CD4-positive, alpha-beta memory T cell (primary cell): ENCODE measurements around the gene STAT3. TPM values are rescaled to one million over a fixed set of nuclear protein-coding genes. Genes with fewer than 3 reads are reported as not detected.

Experiments
- CTCF ChIA-PET: fragments of 350-600 bp; sonication (Branson Sonifier 250); formaldehyde crosslinking; loops from one replicate; lab custom pipeline; 2021; ENCODE audit warnings: inconsistent platforms; ENCODE audit not compliant: partially characterized antibody; lab: Charles Lee
- POLR2A ChIA-PET: fragments of 350-600 bp; sonication (Branson Sonifier 250); formaldehyde crosslinking; loops from one replicate; lab custom pipeline; 2021; ENCODE audit not compliant: partially characterized antibody; lab: Charles Lee
- DNase-seq, 5 donors: peaks; one replicate each; pipeline versions ENCODE4 v3.0.0 to v3.0.0-alpha.2; 2020 to 2022; ENCODE audit warnings: mixed read lengths in 1 of 5
- H3K27ac ChIP-seq: one replicate; pipeline ENCODE4 v1.7.0; 2013; ENCODE audit warnings: low read depth, low read length
- H3K27me3 ChIP-seq: 2 replicates; pipeline ENCODE4 v1.7.0; 2013; ENCODE audit warnings: mild to moderate bottlenecking, low read length, moderate library complexity; ENCODE audit not compliant: insufficient read depth
- H3K36me3 ChIP-seq: 2 replicates; pipeline ENCODE4 v1.7.0; 2013; ENCODE audit warnings: mild to moderate bottlenecking, low read length, moderate library complexity; ENCODE audit not compliant: insufficient read depth
- H3K4me1 ChIP-seq: 2 replicates; pipeline ENCODE4 v1.7.0; 2013; ENCODE audit warnings: mild to moderate bottlenecking, low read length, moderate library complexity; ENCODE audit not compliant: insufficient read depth
- H3K4me3 ChIP-seq, 2 donors: one replicate each; pipeline ENCODE4 v1.7.0; 2013; ENCODE audit warnings: low read length in 2 of 2, mild to moderate bottlenecking in 1 of 2
- H3K9me3 ChIP-seq, 2 donors: one replicate each; pipeline ENCODE4 v1.7.0; 2013; ENCODE audit warnings: low read length in 2 of 2, control low read depth in 1 of 2; ENCODE audit not compliant: control insufficient read depth in 1 of 2
- H3K27ac Mint-ChIP-seq, 7 donors: one replicate each; pipeline ENCODE4 v1.8.0; 2020 to 2021; ENCODE audit warnings: mixed read lengths in 7 of 7, mild to moderate bottlenecking in 6 of 7, inconsistent platforms in 3 of 7, moderate library complexity in 3 of 7
- H3K27me3 Mint-ChIP-seq, 2 donors: one replicate each; pipeline ENCODE4 v1.8.0; 2020 to 2021; ENCODE audit warnings: mixed read lengths in 2 of 2
- H3K36me3 Mint-ChIP-seq, 2 donors: one replicate each; pipeline ENCODE4 v1.8.0; 2020 to 2021; ENCODE audit warnings: mixed read lengths in 2 of 2, inconsistent platforms in 1 of 2, mild to moderate bottlenecking in 1 of 2
- H3K4me1 Mint-ChIP-seq, 4 donors: one replicate each; pipeline ENCODE4 v1.8.0; 2020 to 2021; ENCODE audit warnings: mixed read lengths in 4 of 4, mild to moderate bottlenecking in 1 of 4
- H3K4me3 Mint-ChIP-seq, 8 donors: one replicate each; pipeline ENCODE4 v1.8.0; 2020 to 2021; ENCODE audit warnings: mixed read lengths in 8 of 8, mild to moderate bottlenecking in 7 of 8, moderate library complexity in 6 of 8, inconsistent platforms in 3 of 8
- H3K9me3 Mint-ChIP-seq, 8 donors: one replicate each; pipeline ENCODE4 v1.8.0; 2020 to 2021; ENCODE audit warnings: mixed read lengths in 8 of 8, mild to moderate bottlenecking in 5 of 8, inconsistent platforms in 3 of 8, moderate library complexity in 1 of 8
- intact Hi-C: fragments of 100-400 bp; cut with micrococcal nuclease; formaldehyde crosslinking; loops from one replicate; pipeline ENCODE4 v1.15.1; 2023
- polyA plus RNA-seq, 2 donors: library from polyadenylated mRNA; unstranded; fragments of 300-500 nt; fragmentation: Illumina TruSeq; gene quantifications; one replicate each; pipeline ENCODE4 v1.2.3, GENCODE V29; 2021
- total RNA-seq, 2 experiments: library from RNA; stranded (reverse); gene quantifications; one replicate each; pipeline ENCODE4 v1.2.3, GENCODE V29; 2021

STAT3 gene
- total and polyA plus RNA-seq, 4 experiments from 2014 or later, result 103 to 147 (median 130) TPM

DNA sequence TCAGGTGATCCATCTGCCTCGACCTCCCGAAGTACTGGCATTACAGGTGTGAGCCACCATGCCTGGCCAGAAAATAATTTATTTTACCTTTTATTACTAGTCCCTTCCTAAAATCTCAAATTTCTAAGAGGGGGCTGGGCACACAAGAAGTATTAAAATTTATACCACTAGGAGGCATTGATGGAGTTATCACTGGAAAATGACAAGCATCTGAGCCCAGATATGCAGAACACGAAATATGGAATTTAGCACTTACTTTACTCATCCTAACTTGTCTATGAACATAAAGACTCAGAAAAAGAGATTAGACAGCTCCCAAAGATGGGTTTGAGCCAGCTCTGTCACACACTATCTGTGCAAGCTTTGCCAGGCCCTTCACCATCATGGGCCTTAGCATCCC is 53.6 kb downstream of the STAT3 start:
- no peaks in the 10 kb centered on the region for H3K9me3 Mint-ChIP-seq
- Histone ChIP-seq H3K4me1 (peaks cover 32% of the 10 kb centered on the region), H3K27ac (no peak overlapping the region), H3K36me3 (peaks cover 58% of the 10 kb centered on the region), H3K9me3 (no peaks in the 10 kb centered on the region), H3K27me3 (no peaks in the 10 kb centered on the region), H3K4me3 (no peak overlapping the region)
- H3K4me1 Mint-ChIP-seq, result peaks cover 17 to 33% (median 21%) of the 10 kb centered on the region in 4 donors
- peaks cover 48 to 61% of the 10 kb centered on the region in 2 donors for H3K36me3 Mint-ChIP-seq
- POLR2A ChIA-PET, result interaction anchor here (2.3 kb wide), 1 partner anchor 54 kb away, joined by 10 read pairs; the partner anchor contains the start of gene STAT3
- no peak for DNase-seq
- peak overlapping the region in 3 of 7 donors; percentile 3 to 57 (median 31) for H3K27ac Mint-ChIP-seq
- intact Hi-C loops, result no loop called here
- CTCF ChIA-PET, result interaction anchor here (1.0 to 2.2 kb wide), 6 partner anchors 9 to 112 kb away, joined by 3 to 8 read pairs (median 4); no protein-coding TSS in a partner anchor
- no peaks in the 10 kb centered on the region for H3K27me3 Mint-ChIP-seq
- H3K4me3 Mint-ChIP-seq, result no peak overlapping the region

DNA sequence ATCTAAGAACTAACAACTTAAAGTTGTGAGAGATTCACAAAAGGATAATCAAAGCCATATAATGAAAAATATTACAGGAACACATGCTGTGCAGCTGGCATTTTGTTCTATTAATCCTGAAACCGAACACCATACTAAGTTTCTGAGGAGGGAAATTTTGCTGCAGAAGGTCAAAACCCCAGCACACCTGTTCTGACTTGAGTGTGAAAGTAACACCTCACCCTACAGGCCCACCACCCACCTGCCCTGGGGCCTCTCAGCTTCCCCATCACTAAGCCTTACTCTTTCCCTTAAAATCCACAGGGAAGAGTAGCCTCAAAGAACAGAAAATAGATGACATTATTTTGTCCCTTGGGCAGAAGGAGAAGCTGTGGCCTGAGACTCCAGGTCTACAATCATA is 55.2 kb downstream of the STAT3 start:
- H3K27ac Mint-ChIP-seq, result peak overlapping the region in 3 of 7 donors; percentile 46 to 69 (median 53)
- H3K4me1 Mint-ChIP-seq, result peaks cover 8 to 19% (median 12%) of the 10 kb centered on the region in 4 donors
- ChIA-PET CTCF (interaction anchor here (0.7 to 2.2 kb wide), 3 partner anchors 11 to 18 kb away, joined by 3 to 5 read pairs (median 3); no protein-coding TSS in a partner anchor), POLR2A (no interaction called here)
- H3K4me3 Mint-ChIP-seq, result no peak overlapping the region
- no peaks in the 10 kb centered on the region for H3K9me3 Mint-ChIP-seq
- H3K4me3 ChIP-seq, result no peak overlapping the region
- DNase-seq, result no peak
- H3K27me3 ChIP-seq, result no peaks in the 10 kb centered on the region
- H3K4me1 ChIP-seq, result peaks cover 17% of the 10 kb centered on the region
- H3K27ac ChIP-seq, result no peak overlapping the region
- no peaks in the 10 kb centered on the region for H3K27me3 Mint-ChIP-seq
- peaks cover 49 to 65% of the 10 kb centered on the region in 2 donors for H3K36me3 Mint-ChIP-seq
- H3K36me3 ChIP-seq, result peaks cover 65% of the 10 kb centered on the region
- intact Hi-C loops, result no loop called here
- no peaks in the 10 kb centered on the region for H3K9me3 ChIP-seq

DNA sequence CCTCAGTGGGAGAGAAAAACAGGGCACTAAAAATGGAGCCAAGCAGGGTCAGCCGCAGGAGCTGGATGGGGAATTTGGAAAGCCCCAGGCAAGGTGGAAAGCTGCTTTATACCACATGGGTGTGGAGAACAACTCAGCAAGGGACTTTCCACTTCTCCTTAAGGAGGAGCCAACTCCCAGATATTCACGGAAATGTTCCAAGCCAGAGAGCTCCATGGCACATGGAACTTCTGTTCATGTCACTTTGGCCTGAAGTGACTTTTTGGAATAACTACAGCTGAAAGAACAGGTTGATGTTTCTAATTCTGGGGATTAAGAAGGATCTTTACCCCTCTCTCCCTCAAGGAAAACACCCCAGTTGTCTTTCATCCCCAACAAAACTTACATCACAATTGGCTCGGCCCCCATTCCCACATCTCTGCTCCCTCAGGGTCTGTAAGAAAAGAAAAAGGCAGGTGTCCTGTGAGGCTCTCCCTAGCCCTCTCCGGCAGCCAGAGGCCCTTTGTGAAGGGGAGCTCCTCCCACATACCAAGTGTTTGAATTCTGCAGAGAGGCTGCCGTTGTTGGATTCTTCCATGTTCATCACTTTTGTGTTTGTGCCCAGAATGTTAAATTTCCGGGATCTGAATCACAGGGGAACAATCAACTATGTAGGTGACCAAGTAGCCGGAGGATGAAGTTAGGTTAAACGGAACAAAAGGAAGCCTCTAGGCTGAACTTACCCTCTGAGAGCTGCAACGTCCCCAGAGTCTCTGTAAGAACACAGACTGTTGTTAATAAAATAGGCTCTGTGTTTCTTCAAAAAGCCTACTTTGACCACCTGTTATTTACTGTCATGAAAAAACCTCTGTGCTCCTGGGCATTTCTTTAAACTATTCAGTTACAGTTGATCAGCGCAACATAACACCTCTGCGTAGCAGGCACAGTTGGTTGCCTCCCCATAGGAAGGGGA is 58.9 kb downstream of the STAT3 start:
- intact Hi-C loops, result no loop called here
- H3K4me3 Mint-ChIP-seq, result no peak overlapping the region
- no peaks in the 10 kb centered on the region for H3K9me3 Mint-ChIP-seq
- no peaks in the 10 kb centered on the region for H3K27me3 Mint-ChIP-seq
- peaks cover 56% of the 10 kb centered on the region for H3K36me3 ChIP-seq
- H3K27ac Mint-ChIP-seq, result peak overlapping the region in 4 of 7 donors; percentile 35 to 60 (median 46)
- no peak for DNase-seq
- H3K36me3 Mint-ChIP-seq, result peaks cover 43 to 64% of the 10 kb centered on the region in 2 donors
- no peaks in the 10 kb centered on the region for H3K4me1 Mint-ChIP-seq
- H3K4me3 ChIP-seq, result no peak overlapping the region
- H3K27me3 ChIP-seq, result no peaks in the 10 kb centered on the region
- CTCF ChIA-PET, result interaction anchor here (1.1 to 21.6 kb wide), 3 partner anchors 11 to 73 kb away, joined by 3 to 504 read pairs (median 5); no protein-coding TSS in a partner anchor
- H3K4me1 ChIP-seq, result no peaks in the 10 kb centered on the region
- POLR2A ChIA-PET, result no interaction called here
- H3K27ac ChIP-seq, result no peak overlapping the region
- H3K9me3 ChIP-seq, result no peaks in the 10 kb centered on the region

DNA sequence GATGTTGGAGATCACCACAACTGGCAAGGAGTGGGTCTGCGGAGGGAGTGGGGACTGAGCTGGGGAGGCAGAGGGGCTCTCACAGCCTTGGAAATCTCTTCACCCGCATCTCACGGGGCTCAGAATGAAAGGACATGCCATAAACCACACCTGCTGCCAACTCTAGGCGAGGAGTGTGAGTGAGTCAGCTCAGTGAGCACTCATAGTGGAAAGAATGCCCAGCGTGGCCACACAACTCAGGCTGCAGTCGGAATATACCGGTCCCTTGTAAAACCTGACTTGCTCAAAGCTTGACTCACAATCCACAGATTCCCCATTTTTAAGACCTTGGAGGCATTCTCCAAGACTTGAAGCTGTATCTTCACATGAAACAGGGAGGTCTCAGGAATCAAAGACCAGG is 63.2 kb downstream of the STAT3 start:
- Histone ChIP-seq H3K27ac (no peak overlapping the region), H3K4me1 (peaks cover 14% of the 10 kb centered on the region), H3K9me3 (no peaks in the 10 kb centered on the region), H3K4me3 (no peak overlapping the region), H3K27me3 (no peaks in the 10 kb centered on the region), H3K36me3 (peaks cover 44% of the 10 kb centered on the region)
- CTCF ChIA-PET, result interaction anchor here (0.9 to 21.6 kb wide), 7 partner anchors 10 to 202 kb away, joined by 3 to 504 read pairs (median 4); no protein-coding TSS in a partner anchor
- no peak for DNase-seq
- Mint-ChIP-seq H3K4me3 (no peak overlapping the region), H3K9me3 (peaks cover 0 to 1% (median 0%) of the 10 kb centered on the region in 8 donors), H3K27ac (peak overlapping the region in 2 of 7 donors; percentile 7 to 15), H3K4me1 (peaks cover 12 to 30% (median 19%) of the 10 kb centered on the region in 4 donors), H3K36me3 (peaks cover 43 to 73% of the 10 kb centered on the region in 2 donors), H3K27me3 (no peaks in the 10 kb centered on the region)
- intact Hi-C loops, result no loop called here
- POLR2A ChIA-PET, result interaction anchor here (1.1 kb wide), 1 partner anchor 64 kb away, joined by 4 read pairs; the partner anchor contains the start of gene STAT3

DNA sequence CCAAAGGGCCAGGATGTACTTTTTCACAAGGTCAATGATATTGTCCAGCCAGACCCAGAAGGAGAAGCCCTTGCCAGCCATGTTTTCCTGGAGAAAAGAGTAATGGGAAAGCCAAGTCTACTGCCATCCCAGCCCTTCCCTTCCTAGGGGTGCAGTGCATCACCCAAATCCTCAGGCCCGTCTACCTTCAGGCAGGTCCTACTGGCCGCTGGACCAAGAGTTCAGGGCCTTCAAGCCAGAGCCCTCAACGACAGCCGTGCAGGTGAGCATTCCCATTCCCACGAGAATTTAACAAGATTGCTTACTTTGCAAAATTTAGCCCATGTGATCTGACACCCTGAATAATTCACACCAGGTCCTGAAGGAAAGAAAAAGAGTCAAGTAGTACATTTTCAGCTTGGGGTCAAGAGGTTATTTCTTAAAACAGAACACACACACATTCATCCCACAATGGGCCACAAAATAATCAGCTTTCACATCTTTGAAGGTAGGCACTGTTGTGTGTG is 64.9 kb downstream of the STAT3 start:
- no peak overlapping the region for H3K27ac ChIP-seq
- H3K27me3 ChIP-seq, result no peaks in the 10 kb centered on the region
- no peaks in the 10 kb centered on the region for H3K9me3 ChIP-seq
- DNase-seq, result no peak
- peaks cover 24% of the 10 kb centered on the region for H3K4me1 ChIP-seq
- peaks cover 31% of the 10 kb centered on the region for H3K36me3 ChIP-seq
- intact Hi-C loops, result loop anchor here (5.0 kb wide), 1 partner anchor 64 kb away; the partner anchor contains the start of gene STAT3
- peak overlapping the region in 2 of 8 donors; percentile 6 to 22 for H3K4me3 Mint-ChIP-seq
- peaks cover 18 to 43% (median 29%) of the 10 kb centered on the region in 4 donors for H3K4me1 Mint-ChIP-seq
- ChIA-PET POLR2A (interaction anchor here (1.0 to 4.3 kb wide), 5 partner anchors 9 to 83 kb away, joined by 3 to 30 read pairs (median 8); partner anchors contain the start of gene STAT3), CTCF (interaction anchor here (0.7 to 21.6 kb wide), 11 partner anchors 10 to 118 kb away, joined by 3 to 504 read pairs (median 5); partner anchors contain the start of genes CAVIN1 and STAT3)
- H3K9me3 Mint-ChIP-seq, result peaks cover 0 to 3% (median 0%) of the 10 kb centered on the region in 8 donors
- no peaks in the 10 kb centered on the region for H3K27me3 Mint-ChIP-seq
- H3K27ac Mint-ChIP-seq, result peak overlapping the region; percentile 68 to 94 (median 81)
- peaks cover 42 to 66% of the 10 kb centered on the region in 2 donors for H3K36me3 Mint-ChIP-seq
- H3K4me3 ChIP-seq, result no peak overlapping the region

DNA sequence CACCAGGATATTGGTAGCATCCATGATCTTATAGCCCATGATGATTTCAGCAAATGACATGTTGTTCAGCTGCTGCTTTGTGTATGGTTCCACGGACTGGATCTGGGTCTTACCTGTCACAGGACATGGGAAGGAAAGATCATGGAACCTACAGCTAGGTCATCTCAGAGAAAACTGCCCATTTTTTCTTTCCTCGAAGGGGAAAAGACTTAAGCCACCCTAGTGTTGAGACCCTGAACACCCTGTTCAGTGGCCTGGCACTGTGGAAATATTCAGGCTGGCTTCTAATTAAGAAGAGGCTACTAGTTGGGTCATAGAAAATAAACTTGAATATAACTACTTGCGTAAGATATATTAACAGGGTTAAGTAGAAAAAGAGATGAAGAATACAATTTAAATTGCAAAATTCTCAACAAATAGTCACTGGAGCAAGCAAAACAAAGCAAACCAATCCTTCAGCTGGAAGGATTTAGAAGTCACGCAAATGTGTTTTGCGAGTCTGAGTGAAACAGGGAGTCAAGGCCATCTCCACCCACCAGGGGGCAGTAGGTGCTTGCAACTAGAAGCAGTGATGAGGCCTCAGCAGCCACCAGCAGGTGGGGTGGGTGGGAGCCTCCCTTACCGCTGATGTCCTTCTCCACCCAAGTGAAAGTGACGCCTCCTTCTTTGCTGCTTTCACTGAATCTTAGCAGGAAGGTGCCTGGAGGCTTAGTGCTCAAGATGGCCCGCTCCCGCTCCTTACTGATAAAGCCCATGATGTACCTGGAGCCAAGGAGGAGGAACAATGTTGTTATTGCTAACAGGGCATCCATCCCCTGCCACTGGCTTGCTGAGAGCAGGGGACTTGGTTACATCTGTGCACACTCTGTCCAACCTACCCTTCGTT is 65.6 kb downstream of the STAT3 start:
- intact Hi-C loops, result loop anchor here (1.0 to 5.0 kb wide), 5 partner anchors 10 to 195 kb away; partner anchors contain the start of gene STAT3
- peaks cover 42 to 70% of the 10 kb centered on the region in 2 donors for H3K36me3 Mint-ChIP-seq
- peak; percentile 91 to 95 (median 91) for DNase-seq
- peaks cover 35% of the 10 kb centered on the region for H3K36me3 ChIP-seq
- peaks cover 24% of the 10 kb centered on the region for H3K4me1 ChIP-seq
- ChIA-PET POLR2A (interaction anchor here (0.9 to 4.3 kb wide), 7 partner anchors 8 to 92 kb away, joined by 3 to 30 read pairs (median 4); partner anchors contain the start of gene STAT3), CTCF (interaction anchor here (0.6 to 21.6 kb wide), 17 partner anchors 10 to 1624 kb away, joined by 3 to 504 read pairs (median 5); partner anchors contain the start of genes CAVIN1 and STAT3)
- no peaks in the 10 kb centered on the region for H3K27me3 ChIP-seq
- no peaks in the 10 kb centered on the region for H3K27me3 Mint-ChIP-seq
- H3K4me1 Mint-ChIP-seq, result peaks cover 18 to 44% (median 29%) of the 10 kb centered on the region in 4 donors
- peak overlapping the region in 1 of 8 donors; percentile 6 for H3K4me3 Mint-ChIP-seq
- peak overlapping the region; percentile 68 to 94 (median 81) for H3K27ac Mint-ChIP-seq
- peaks cover 0 to 3% (median 0%) of the 10 kb centered on the region in 8 donors for H3K9me3 Mint-ChIP-seq
- no peak overlapping the region for H3K27ac ChIP-seq
- no peaks in the 10 kb centered on the region for H3K9me3 ChIP-seq
- no peak overlapping the region for H3K4me3 ChIP-seq
